ENCODE data around the gene CAPN1.
"Not testable (repeated sequence)": the region's sequence is repeated elsewhere in the genome, so short reads cannot be mapped to it uniquely, and the experiment has no call there.

Gene CAPN1

GRCh38 chr11:65221026-65221425 lies 39.3 kb downstream of the CAPN1 start:
- no peak for DNase-seq

GRCh38 chr11:65223011-65223410 lies 41.3 kb downstream of the CAPN1 start:
- DNase-seq = no peak

GRCh38 chr11:65224930-65225278 lies 43.2 kb downstream of the CAPN1 start:
- no peak for DNase-seq

GRCh38 chr11:65225279-65226102 lies 43.8 kb downstream of the CAPN1 start:
- DNase-seq = no peak

GRCh38 chr11:65226103-65226442 lies 44.3 kb downstream of the CAPN1 start:
- no peak for DNase-seq

GRCh38 chr11:65227879-65228278 lies 46.2 kb downstream of the CAPN1 start:
- DNase-seq = no peak

GRCh38 chr11:65236194-65237059 lies 54.7 kb downstream of the CAPN1 start:
- no peak for DNase-seq

- DNase-seq = not testable (repeated sequence)
Measured at GRCh38 chr11:65238302-65238701, 56.6 kb downstream of the CAPN1 start.

GRCh38 chr11:65241134-65241533 lies 59.4 kb downstream of the CAPN1 start:
- no peak for DNase-seq

- DNase-seq = no peak
Measured at GRCh38 chr11:65241692-65242091, 60.0 kb downstream of the CAPN1 start.

GRCh38 chr11:65242389-65242788 lies 60.7 kb downstream of the CAPN1 start:
- DNase-seq = peak; percentile 50

- no peak for DNase-seq
Measured at GRCh38 chr11:65243797-65244196, 62.1 kb downstream of the CAPN1 start.

GRCh38 chr11:65245046-65245445 lies 63.3 kb downstream of the CAPN1 start:
- DNase-seq = not testable (repeated sequence)

GRCh38 chr11:65246506-65246905 lies 64.8 kb downstream of the CAPN1 start:
- DNase-seq = no peak

- not testable (repeated sequence) for DNase-seq
Measured at GRCh38 chr11:65248184-65248710, 66.5 kb downstream of the CAPN1 start.

- DNase-seq = no peak
Measured at GRCh38 chr11:65251476-65251875, 69.7 kb downstream of the CAPN1 start.

GRCh38 chr11:65254724-65255123 lies 73.0 kb downstream of the CAPN1 start:
- no peak for DNase-seq

GRCh38 chr11:65258988-65259387 lies 77.3 kb downstream of the CAPN1 start:
- DNase-seq = no peak

GRCh38 chr11:65260302-65260701 lies 78.6 kb downstream of the CAPN1 start:
- DNase-seq = no peak

GRCh38 chr11:65260756-65261590 lies 79.2 kb downstream of the CAPN1 start:
- no peak for DNase-seq

Data from NCI-H187 treated with DMSO at 0.1 percent for 48 hours (cell line).